ENCODE data around the gene ZIC5.

ZIC5 gene

GRCh38 chr13:99973808-99974185 lies 2.2 kb upstream of the ZIC5 start:
- TF ChIP-seq CTCF (IDR thresholded peaks at IDR 0.05; ENCODE audit: control insufficient read depth, extremely low read depth, insufficient read depth) = no peak
- H3K4me3 ChIP-seq (ENCODE audit: low read depth, low read length) = no peak overlapping the region

GRCh38 chr13:99973163-99973807 lies 1.7 kb upstream of the ZIC5 start:
- no peak for TF ChIP-seq CTCF (IDR thresholded peaks at IDR 0.05; ENCODE audit: control insufficient read depth, extremely low read depth, insufficient read depth)
- H3K4me3 ChIP-seq (ENCODE audit: low read depth, low read length) = no peak overlapping the region
- no peak for DNase-seq (ENCODE audit: low read depth)

More at GRCh38 chr13:99973808-99974185, 2.2 kb upstream of the ZIC5 start:
- DNase-seq (ENCODE audit: low read depth) = no peak

- no peak for DNase-seq (ENCODE audit: low read depth)
- H3K4me3 ChIP-seq (ENCODE audit: low read depth, low read length) = no peak overlapping the region
- no peak for TF ChIP-seq CTCF (IDR thresholded peaks at IDR 0.05; ENCODE audit: control insufficient read depth, extremely low read depth, insufficient read depth)
Observed at GRCh38 chr13:99972190-99972731, 694 bp upstream of the ZIC5 start.

GRCh38 chr13:99970651-99971575 lies 654 bp downstream of the ZIC5 start:
- no peak for DNase-seq (ENCODE audit: low read depth)
- TF ChIP-seq CTCF (IDR thresholded peaks at IDR 0.05; ENCODE audit: control insufficient read depth, extremely low read depth, insufficient read depth) = no peak
- H3K4me3 ChIP-seq (ENCODE audit: low read depth, low read length) = 0 out of 2 replicates have a peak overlapping the region, but pooled peaks have one; percentile 18

- DNase-seq (ENCODE audit: low read depth) = no peak
- TF ChIP-seq CTCF (IDR thresholded peaks at IDR 0.05; ENCODE audit: control insufficient read depth, extremely low read depth, insufficient read depth) = no peak
- H3K4me3 ChIP-seq (ENCODE audit: low read depth, low read length) = peak overlapping the region; percentile 41
Observed at GRCh38 chr13:99969919-99970650, 1.5 kb downstream of the ZIC5 start.

GRCh38 chr13:99969453-99969918 lies 2.1 kb downstream of the ZIC5 start:
- no peak for DNase-seq (ENCODE audit: low read depth)
- no peak for TF ChIP-seq CTCF (IDR thresholded peaks at IDR 0.05; ENCODE audit: control insufficient read depth, extremely low read depth, insufficient read depth)
- H3K4me3 ChIP-seq (ENCODE audit: low read depth, low read length) = no peak overlapping the region; the same call in 1 of the 2 replicates
